Measurements from ENCODE around the gene GNE. TPM values are rescaled to one million over a fixed set of nuclear protein-coding genes. Genes with fewer than 3 reads are reported as not detected.

Gene GNE
- total and polyA plus RNA-seq, 9 of the 15 experiments (the other 6 are each of a cell fraction or from before 2014, with no cell fraction given): 5.1 to 18.6 (median 12.0) TPM

DNA sequence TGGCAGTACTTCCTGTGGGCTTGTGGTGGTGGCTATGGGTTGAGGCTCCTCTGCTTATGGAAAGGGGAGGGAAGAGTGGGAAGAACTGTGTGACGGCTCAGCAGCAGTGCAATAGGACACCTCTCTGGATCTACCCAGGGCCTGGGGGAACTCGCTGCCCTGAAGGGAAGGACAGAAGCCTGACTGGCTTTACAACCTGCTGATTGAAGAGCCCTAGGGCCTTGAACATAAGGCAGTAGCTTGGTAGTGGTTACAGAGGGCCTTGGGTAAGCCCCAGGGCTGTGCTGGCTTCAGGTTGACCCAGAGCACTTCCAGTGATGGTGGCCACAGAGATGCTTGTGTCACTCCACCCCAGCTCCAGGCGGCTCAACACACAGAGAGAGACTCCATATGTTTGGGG, 83.5 kb downstream of the GNE start (continued):
- TF ChIP-seq SAFB (IDR thresholded peaks at IDR 0.05; ENCODE audit: borderline replicate concordance, low read depth, low read length): no peak

DNA sequence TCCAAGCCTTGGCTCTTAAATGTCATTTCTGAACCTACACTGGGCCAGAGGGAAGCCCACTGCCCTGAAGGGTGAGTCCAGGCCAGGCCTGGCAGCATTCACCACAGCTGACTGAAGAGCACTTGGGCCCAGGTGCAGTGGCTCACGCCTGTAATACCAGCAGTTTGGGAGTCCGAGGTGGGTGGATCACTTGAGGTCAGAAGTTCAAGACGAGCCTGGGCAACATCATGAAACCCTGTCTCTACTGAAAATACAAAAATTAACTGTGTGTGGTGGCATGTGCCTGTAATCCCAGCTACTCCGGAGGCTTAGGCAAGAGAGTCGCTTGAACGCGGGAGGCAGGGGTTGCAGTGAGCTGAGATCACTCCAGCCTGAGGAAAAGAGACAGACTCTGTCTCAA, 84.0 kb downstream of the GNE start:
- H3K4me2 ChIP-seq (ENCODE audit: insufficient read depth, low read length): no peak overlapping the region
- H3K27ac ChIP-seq (ENCODE audit: extremely low read depth, low read depth, low read length): no peak overlapping the region
- no peaks in the 10 kb centered on the region; a peak in 2 of 5 replicates for H3K4me1 ChIP-seq (replicated peaks in 1 of 2; ENCODE audit: control insufficient read depth in 2 of 2, insufficient read depth in 2 of 2, low read length in 2 of 2)
- H3K36me3 ChIP-seq (ENCODE audit: control insufficient read depth, insufficient read depth, low read length): no peaks in the 10 kb centered on the region
- FAIRE-seq (no peak), ATAC-seq (no peak), DNase-seq (ENCODE audit: extremely low read depth in 1 of 4, low spot score in 3 of 4) (no peak)
- H3K9me3 ChIP-seq (replicated peaks; ENCODE audit: control insufficient read depth, insufficient read depth, low read depth, low read length): no peaks in the 10 kb centered on the region
- ChIA-PET POLR2A (interaction anchor here (1.1 to 3.2 kb wide), 2 partner anchors 8 to 16 kb away, joined by 3 to 13 read pairs; partner anchors contain the start of gene CLTA), CTCF (ENCODE audit: low intra/inter-chr PET ratio) (no interaction called here)
- intact Hi-C loops (cut with micrococcal nuclease) (no loop called here), in situ Hi-C loops (cut with MboI) (no loop called here)
- H3K4me3 ChIP-seq: no peak overlapping the region
- no peaks in the 10 kb centered on the region for H3K79me2 ChIP-seq (ENCODE audit: control insufficient read depth, insufficient read depth, low read length)
- H4K20me1 ChIP-seq (replicated peaks; ENCODE audit: control insufficient read depth, insufficient read depth, low read length): no peaks in the 10 kb centered on the region
- BruUV-seq (replicated peaks): no TSS peak
- 65% methylated on average over 7 of the region's 7 CpGs for WGBS (ENCODE audit: insufficient coverage, low coverage, missing lambda C conversion rate)
- no peaks in the 10 kb centered on the region for H3K9me1 ChIP-seq (ENCODE audit: control insufficient read depth, insufficient read depth, low read length)
- H3K27me3 ChIP-seq (ENCODE audit: control insufficient read depth in 2 of 2, insufficient read depth in 2 of 2, low read length in 2 of 2): peaks cover 0 to 15% of the 10 kb centered on the region in 2 experiments; a peak in 2 of 5 replicates
- no peak for TF ChIP-seq HOXB6 (CRISPR knock-in tag; IDR thresholded peaks at IDR 0.05; ENCODE audit: borderline replicate concordance)
- TF ChIP-seq, protein P1, sequence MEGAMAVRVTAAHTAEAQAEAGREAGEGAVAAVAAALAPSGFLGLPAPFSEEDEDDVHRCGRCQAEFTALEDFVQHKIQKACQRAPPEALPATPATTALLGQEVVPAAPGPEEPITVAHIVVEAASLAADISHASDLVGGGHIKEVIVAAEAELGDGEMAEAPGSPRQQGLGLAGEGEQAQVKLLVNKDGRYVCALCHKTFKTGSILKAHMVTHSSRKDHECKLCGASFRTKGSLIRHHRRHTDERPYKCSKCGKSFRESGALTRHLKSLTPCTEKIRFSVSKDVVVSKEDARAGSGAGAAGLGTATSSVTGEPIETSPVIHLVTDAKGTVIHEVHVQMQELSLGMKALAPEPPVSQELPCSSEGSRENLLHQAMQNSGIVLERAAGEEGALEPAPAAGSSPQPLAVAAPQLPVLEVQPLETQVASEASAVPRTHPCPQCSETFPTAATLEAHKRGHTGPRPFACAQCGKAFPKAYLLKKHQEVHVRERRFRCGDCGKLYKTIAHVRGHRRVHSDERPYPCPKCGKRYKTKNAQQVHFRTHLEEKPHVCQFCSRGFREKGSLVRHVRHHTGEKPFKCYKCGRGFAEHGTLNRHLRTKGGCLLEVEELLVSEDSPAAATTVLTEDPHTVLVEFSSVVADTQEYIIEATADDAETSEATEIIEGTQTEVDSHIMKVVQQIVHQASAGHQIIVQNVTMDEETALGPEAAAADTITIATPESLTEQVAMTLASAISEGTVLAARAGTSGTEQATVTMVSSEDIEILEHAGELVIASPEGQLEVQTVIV (CRISPR knock-in tag; IDR thresholded peaks at IDR 0.05; ENCODE audit: borderline replicate concordance): no peak
- TF ChIP-seq, protein P2, sequence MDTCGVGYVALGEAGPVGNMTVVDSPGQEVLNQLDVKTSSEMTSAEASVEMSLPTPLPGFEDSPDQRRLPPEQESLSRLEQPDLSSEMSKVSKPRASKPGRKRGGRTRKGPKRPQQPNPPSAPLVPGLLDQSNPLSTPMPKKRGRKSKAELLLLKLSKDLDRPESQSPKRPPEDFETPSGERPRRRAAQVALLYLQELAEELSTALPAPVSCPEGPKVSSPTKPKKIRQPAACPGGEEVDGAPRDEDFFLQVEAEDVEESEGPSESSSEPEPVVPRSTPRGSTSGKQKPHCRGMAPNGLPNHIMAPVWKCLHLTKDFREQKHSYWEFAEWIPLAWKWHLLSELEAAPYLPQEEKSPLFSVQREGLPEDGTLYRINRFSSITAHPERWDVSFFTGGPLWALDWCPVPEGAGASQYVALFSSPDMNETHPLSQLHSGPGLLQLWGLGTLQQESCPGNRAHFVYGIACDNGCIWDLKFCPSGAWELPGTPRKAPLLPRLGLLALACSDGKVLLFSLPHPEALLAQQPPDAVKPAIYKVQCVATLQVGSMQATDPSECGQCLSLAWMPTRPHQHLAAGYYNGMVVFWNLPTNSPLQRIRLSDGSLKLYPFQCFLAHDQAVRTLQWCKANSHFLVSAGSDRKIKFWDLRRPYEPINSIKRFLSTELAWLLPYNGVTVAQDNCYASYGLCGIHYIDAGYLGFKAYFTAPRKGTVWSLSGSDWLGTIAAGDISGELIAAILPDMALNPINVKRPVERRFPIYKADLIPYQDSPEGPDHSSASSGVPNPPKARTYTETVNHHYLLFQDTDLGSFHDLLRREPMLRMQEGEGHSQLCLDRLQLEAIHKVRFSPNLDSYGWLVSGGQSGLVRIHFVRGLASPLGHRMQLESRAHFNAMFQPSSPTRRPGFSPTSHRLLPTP (IDR thresholded peaks at IDR 0.05; ENCODE audit: borderline replicate concordance, extremely low read depth, insufficient read length): no peak
- TF ChIP-seq ATF7 (IDR thresholded peaks at IDR 0.05): no peak
- TF ChIP-seq HNRNPH1 (optimal IDR thresholded peaks at IDR 0.05; ENCODE audit: low read depth, low read length): no peak
- no peak for TF ChIP-seq ZFP30 (CRISPR knock-in tag; IDR thresholded peaks at IDR 0.05; ENCODE audit: borderline replicate concordance)
- TF ChIP-seq ZKSCAN1 (IDR thresholded peaks at IDR 0.05; ENCODE audit: low read depth, low read length): no peak
- no peak for TF ChIP-seq MTA2 (IDR thresholded peaks at IDR 0.05; ENCODE audit: low read depth)
- no peak for TF ChIP-seq ETS2 (tag; IDR thresholded peaks at IDR 0.05; ENCODE audit: borderline replicate concordance, poor library complexity, severe bottlenecking)
- TF ChIP-seq MCM7 (IDR thresholded peaks at IDR 0.05): no peak
- TF ChIP-seq, protein P3, sequence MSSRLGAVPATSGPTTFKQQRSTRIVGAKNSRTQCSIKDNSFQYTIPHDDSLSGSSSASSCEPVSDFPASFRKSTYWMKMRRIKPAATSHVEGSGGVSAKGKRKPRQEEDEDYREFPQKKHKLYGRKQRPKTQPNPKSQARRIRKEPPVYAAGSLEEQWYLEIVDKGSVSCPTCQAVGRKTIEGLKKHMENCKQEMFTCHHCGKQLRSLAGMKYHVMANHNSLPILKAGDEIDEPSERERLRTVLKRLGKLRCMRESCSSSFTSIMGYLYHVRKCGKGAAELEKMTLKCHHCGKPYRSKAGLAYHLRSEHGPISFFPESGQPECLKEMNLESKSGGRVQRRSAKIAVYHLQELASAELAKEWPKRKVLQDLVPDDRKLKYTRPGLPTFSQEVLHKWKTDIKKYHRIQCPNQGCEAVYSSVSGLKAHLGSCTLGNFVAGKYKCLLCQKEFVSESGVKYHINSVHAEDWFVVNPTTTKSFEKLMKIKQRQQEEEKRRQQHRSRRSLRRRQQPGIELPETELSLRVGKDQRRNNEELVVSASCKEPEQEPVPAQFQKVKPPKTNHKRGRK (tag; IDR thresholded peaks at IDR 0.05): no peak
- no peak for TF ChIP-seq SNIP1 (IDR thresholded peaks at IDR 0.05; ENCODE audit: low read depth)
- no peak overlapping the region for H3K9ac ChIP-seq (ENCODE audit: insufficient read depth in 1 of 2, low read depth in 2 of 2, low read length in 2 of 2)
- H2AFZ ChIP-seq (ENCODE audit: low read depth, low read length): no peak overlapping the region

Data from K562 (cell line).